Breast epithelium (tissue), 4 donors: ENCODE data around the gene KCNQ2. TPM values are rescaled to one million over a fixed set of nuclear protein-coding genes. Genes with fewer than 3 reads are reported as not detected.

Source experiments
- DNase-seq, 2 donors: peaks; one replicate each; pipeline ENCODE4 v3.0.0-alpha.2; 2019; ENCODE audit warnings: low spot score in 2 of 2
- H3K27ac ChIP-seq, 2 donors: fragments of 200-600 bp; sonication (generic) in 1 of 2; one replicate each; pipeline ENCODE4 v1.5.1; 2016 to 2019; ENCODE audit warnings: mild to moderate bottlenecking in 1 of 2
- H3K27me3 ChIP-seq, 2 donors: fragments of 200-600 bp; sonication (generic) in 1 of 2; one replicate each; pipeline versions ENCODE4 v1.5.1 to v1.6.0; 2017 to 2019; ENCODE audit warnings: control low read depth in 1 of 2, mild to moderate bottlenecking in 1 of 2
- H3K36me3 ChIP-seq: fragments of 200-600 bp; one replicate; pipeline ENCODE4 v1.5.1; 2019
- H3K4me1 ChIP-seq, 2 donors: fragments of 200-600 bp; sonication (generic); one replicate each; pipeline ENCODE4 v1.5.1; 2016 to 2019; ENCODE audit warnings: control low read depth in 1 of 2
- H3K4me3 ChIP-seq, 3 donors: fragments of 200-600 bp; sonication (generic); 1 replicate in 2 of 3; 2 replicates in 1 of 3; pipeline ENCODE4 v1.5.1; 2016 to 2019; ENCODE audit warnings: mild to moderate bottlenecking in 3 of 3, moderate library complexity in 2 of 3
- H3K9me3 ChIP-seq, 2 donors: fragments of 200-600 bp; sonication (generic) in 1 of 2; one replicate each; pipeline ENCODE4 v1.5.1; 2016 to 2019; ENCODE audit warnings: control low read depth in 1 of 2
- POLR2A ChIP-seq: fragments of 450-650 bp; IDR thresholded peaks from one replicate; pipeline ENCODE4 v1.6.1; 2016; ENCODE audit warnings: antibody characterized with exemption, mild to moderate bottlenecking, moderate library complexity
- POLR2AphosphoS5 ChIP-seq, 3 donors: sonication (generic); formaldehyde crosslinking; IDR thresholded peaks; one replicate each; pipeline ENCODE4 v1.6.1; 2017; ENCODE audit warnings: antibody characterized with exemption in 3 of 3
- intact Hi-C: fragments of 100-400 bp; cut with DNase I; formaldehyde crosslinking; loops from one replicate; pipeline ENCODE4 v1.15.1; 2023; ENCODE audit warnings: low total_unique reads
- total RNA-seq, 3 donors: library from RNA; depleted of rRNA; stranded (reverse); fragments of >200 nt; gene quantifications; one replicate each; pipeline ENCODE4 v1.1.0, GENCODE V29; 2016
- TF ChIP-seq, protein P1 (sequence below), 3 donors: fragments of 450-650 bp; IDR thresholded peaks; one replicate each; pipeline ENCODE4 v1.5.1; 2016 to 2017; ENCODE audit warnings: antibody characterized with exemption in 3 of 3, mild to moderate bottlenecking in 3 of 3, moderate library complexity in 3 of 3

The KCNQ2 gene
- total RNA-seq, 3 donors from 2014 or later: not detected

DNA sequence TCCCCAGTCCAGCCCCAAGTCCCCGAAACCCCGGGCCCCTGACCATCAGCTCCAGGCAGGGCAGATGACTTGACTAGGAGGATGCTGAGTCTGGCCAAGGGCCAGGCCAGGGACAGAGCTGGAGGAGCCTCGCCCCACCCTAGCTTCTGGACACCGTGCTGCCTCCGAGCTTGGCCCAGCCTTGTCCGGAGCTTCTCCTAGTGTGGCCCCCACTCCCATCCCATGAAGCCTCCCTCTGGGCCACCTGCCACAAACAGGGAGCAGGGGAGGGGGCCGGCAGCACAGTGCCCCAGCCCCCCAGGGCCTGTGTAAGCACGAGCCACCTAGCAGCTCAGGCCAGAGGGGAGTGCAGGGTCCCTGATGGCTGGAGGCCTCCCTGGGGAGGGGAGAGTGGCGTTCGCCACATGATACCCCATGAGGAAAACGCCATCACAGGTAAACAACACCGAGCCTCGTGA lies 21.1 kb upstream of the KCNQ2 start:
- H3K36me3 ChIP-seq: no peaks in the 10 kb centered on the region
- no peak for DNase-seq
- H3K27me3 ChIP-seq: peaks cover 3 to 63% of the 10 kb centered on the region in 2 donors
- no peak for TF ChIP-seq POLR2A
- TF ChIP-seq POLR2AphosphoS5 (IDR thresholded peaks at IDR 0.05): no peak
- TF ChIP-seq, protein P1, sequence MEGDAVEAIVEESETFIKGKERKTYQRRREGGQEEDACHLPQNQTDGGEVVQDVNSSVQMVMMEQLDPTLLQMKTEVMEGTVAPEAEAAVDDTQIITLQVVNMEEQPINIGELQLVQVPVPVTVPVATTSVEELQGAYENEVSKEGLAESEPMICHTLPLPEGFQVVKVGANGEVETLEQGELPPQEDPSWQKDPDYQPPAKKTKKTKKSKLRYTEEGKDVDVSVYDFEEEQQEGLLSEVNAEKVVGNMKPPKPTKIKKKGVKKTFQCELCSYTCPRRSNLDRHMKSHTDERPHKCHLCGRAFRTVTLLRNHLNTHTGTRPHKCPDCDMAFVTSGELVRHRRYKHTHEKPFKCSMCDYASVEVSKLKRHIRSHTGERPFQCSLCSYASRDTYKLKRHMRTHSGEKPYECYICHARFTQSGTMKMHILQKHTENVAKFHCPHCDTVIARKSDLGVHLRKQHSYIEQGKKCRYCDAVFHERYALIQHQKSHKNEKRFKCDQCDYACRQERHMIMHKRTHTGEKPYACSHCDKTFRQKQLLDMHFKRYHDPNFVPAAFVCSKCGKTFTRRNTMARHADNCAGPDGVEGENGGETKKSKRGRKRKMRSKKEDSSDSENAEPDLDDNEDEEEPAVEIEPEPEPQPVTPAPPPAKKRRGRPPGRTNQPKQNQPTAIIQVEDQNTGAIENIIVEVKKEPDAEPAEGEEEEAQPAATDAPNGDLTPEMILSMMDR (IDR thresholded peaks at IDR 0.05): no peak
- no peak overlapping the region for H3K27ac ChIP-seq
- H3K9me3 ChIP-seq: no peaks in the 10 kb centered on the region
- no peak overlapping the region for H3K4me3 ChIP-seq
- peaks cover 0 to 5% of the 10 kb centered on the region in 2 donors for H3K4me1 ChIP-seq
- intact Hi-C loops: no loop called here

DNA sequence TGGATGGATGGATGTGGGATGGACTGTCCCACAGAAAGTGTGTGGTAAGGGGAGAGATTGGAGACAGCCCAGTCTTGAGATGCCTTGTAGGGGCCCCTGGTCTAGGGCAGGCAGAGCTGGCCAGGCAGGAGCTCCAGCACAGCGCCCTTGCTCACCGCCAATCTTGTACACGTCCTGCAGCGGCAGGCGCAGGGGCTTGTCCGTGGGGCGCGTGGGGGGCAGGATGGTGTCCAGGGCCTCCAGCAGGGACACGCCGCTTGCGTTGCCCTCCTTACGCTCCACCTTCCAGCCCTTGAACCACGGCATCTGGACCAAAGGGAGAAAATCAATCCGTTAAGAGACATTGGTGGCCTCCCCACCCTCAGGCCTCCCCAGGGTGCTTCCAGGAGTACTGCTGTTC lies 20.5 kb upstream of the KCNQ2 start:
- no peak overlapping the region for H3K4me3 ChIP-seq
- no peaks in the 10 kb centered on the region for H3K36me3 ChIP-seq
- H3K4me1 ChIP-seq: no peaks in the 10 kb centered on the region
- no peaks in the 10 kb centered on the region for H3K9me3 ChIP-seq
- H3K27ac ChIP-seq: no peak overlapping the region
- intact Hi-C loops: no loop called here
- no peak for TF ChIP-seq POLR2AphosphoS5 (IDR thresholded peaks at IDR 0.05)
- no peak for TF ChIP-seq POLR2A
- TF ChIP-seq, protein P1 (IDR thresholded peaks at IDR 0.05): no peak
- peaks cover 0 to 62% of the 10 kb centered on the region in 2 donors for H3K27me3 ChIP-seq
- DNase-seq: no peak

DNA sequence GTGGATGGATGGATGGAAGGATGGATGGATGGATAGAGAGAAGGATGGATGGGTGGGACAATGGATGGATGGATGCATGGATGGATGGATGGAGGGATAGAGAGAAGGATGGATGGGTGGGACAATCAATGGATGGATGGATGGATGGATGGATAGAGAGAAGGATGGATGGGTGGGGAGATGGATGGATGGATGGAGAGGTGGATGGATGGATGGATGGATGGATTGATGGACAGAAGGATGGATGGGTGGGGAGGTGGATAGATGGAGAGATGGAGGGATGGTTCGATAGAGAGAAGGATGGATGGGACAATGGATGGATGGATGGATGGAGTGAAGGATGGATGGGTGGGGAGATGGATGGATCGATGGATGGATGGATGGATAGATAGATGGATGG lies 20.1 kb upstream of the KCNQ2 start:
- DNase-seq: no peak
- no peaks in the 10 kb centered on the region for H3K4me1 ChIP-seq
- no peak overlapping the region for H3K4me3 ChIP-seq
- H3K9me3 ChIP-seq: no peaks in the 10 kb centered on the region
- H3K27ac ChIP-seq: no peak overlapping the region
- H3K36me3 ChIP-seq: no peaks in the 10 kb centered on the region
- peaks cover 0 to 62% of the 10 kb centered on the region in 2 donors for H3K27me3 ChIP-seq
- TF ChIP-seq POLR2AphosphoS5 (IDR thresholded peaks at IDR 0.05): no peak
- TF ChIP-seq, protein P1 (IDR thresholded peaks at IDR 0.05): no peak
- TF ChIP-seq POLR2A: no peak
- intact Hi-C loops: no loop called here

DNA sequence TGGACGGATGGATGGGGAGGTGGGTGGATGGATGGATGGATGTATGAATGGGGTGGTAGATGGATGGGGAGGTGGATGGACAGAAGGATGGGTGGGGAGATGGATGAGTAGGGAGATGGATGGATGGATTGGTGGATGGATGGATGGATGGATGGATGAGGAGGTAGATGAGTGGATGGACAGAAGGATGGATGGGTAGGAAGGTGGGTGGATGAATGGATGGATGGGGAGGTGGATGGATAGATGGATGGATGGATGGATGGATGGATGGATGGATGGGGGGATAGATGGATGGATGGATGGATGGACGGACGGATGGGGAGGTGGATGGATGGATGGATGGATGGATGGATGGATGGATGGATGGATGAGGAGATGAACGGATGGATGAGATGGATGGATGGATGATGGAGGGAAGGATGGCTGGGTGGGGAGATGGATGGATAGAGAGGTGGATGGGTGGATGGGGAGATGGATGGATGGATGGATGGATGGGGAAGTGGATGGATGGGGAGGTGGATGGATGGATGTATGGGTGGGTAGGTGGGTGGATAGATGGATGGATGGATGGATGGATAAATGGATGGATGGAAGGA lies 19.3 kb upstream of the KCNQ2 start:
- H3K4me1 ChIP-seq: no peaks in the 10 kb centered on the region
- intact Hi-C loops: no loop called here

DNA sequence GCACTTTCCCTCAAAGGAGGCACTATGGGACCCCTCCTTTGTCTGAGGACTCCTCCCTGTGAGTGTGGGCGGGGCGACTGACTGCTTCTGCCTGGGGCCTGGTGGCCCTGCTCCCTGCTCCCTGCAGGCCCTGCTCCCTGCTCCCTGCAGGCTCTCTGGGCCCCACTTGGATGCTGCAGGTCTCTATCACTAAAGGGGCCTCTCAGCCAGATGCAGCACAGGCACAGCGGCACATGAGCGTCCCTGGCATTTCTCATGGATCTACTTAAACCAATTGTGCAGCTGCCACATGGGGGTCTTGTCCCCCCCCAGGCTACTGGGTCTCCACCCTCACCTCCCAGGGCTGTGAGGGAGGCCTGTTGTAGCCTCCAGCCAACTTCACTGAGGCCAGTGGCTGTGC lies 18.6 kb upstream of the KCNQ2 start:
- intact Hi-C loops: no loop called here
- peaks cover 0 to 70% of the 10 kb centered on the region in 2 donors for H3K27me3 ChIP-seq
- peaks cover 3 to 4% of the 10 kb centered on the region in 2 donors for H3K9me3 ChIP-seq
- H3K4me1 ChIP-seq: no peaks in the 10 kb centered on the region
- TF ChIP-seq, protein P1 (IDR thresholded peaks at IDR 0.05): no peak
- TF ChIP-seq POLR2AphosphoS5 (IDR thresholded peaks at IDR 0.05): no peak
- no peak overlapping the region for H3K4me3 ChIP-seq
- DNase-seq: no peak
- H3K27ac ChIP-seq: no peak overlapping the region
- H3K36me3 ChIP-seq: no peaks in the 10 kb centered on the region

More for the DNA sequence above, 19.3 kb upstream of the KCNQ2 start:
- Histone ChIP-seq H3K9me3 (no peaks in the 10 kb centered on the region), H3K4me3 (no peak overlapping the region), H3K36me3 (no peaks in the 10 kb centered on the region), H3K27me3 (peaks cover 0 to 65% of the 10 kb centered on the region in 2 donors), H3K27ac (no peak overlapping the region)
- no peak for TF ChIP-seq POLR2A
- TF ChIP-seq, protein P1 (IDR thresholded peaks at IDR 0.05): no peak
- no peak for TF ChIP-seq POLR2AphosphoS5 (IDR thresholded peaks at IDR 0.05)
- DNase-seq: no peak
